NCI-H1417 treated with DMSO at 0.1 percent for 48 hours (cell line): Measurements from ENCODE around the gene TIAM1.

ENCODE experiments used
- DNase-seq: peaks from one replicate; lab custom pipeline; 2025; lab: John Stamatoyannopoulos, UW

Gene TIAM1

GRCh38 chr21:31343680-31344480, at the start of gene TIAM1:
TSS of gene TIAM1 (minus strand) at chr21:31344261. CDS start at chr21:31266972, 77,289 bp downstream.
- no peak for DNase-seq

GRCh38 chr21:31387560-31388186, 43.6 kb upstream of the TIAM1 start:
- no peak for DNase-seq

GRCh38 chr21:31386006-31386405, 41.9 kb upstream of the TIAM1 start:
- DNase-seq, result no peak

GRCh38 chr21:31383770-31384169, 39.7 kb upstream of the TIAM1 start:
- no peak for DNase-seq

- DNase-seq, result no peak
Observed at GRCh38 chr21:31382060-31382459, 38.0 kb upstream of the TIAM1 start.

GRCh38 chr21:31376301-31376700, 32.2 kb upstream of the TIAM1 start:
- no peak for DNase-seq

- no peak for DNase-seq
Observed at GRCh38 chr21:31374395-31374794, 30.3 kb upstream of the TIAM1 start.

GRCh38 chr21:31372471-31372765, 28.4 kb upstream of the TIAM1 start:
- no peak for DNase-seq

GRCh38 chr21:31371715-31372470, 27.8 kb upstream of the TIAM1 start:
- DNase-seq, result no peak

GRCh38 chr21:31370893-31371544, 27.0 kb upstream of the TIAM1 start:
- DNase-seq, result no peak

GRCh38 chr21:31370281-31370892, 26.3 kb upstream of the TIAM1 start:
- no peak for DNase-seq

GRCh38 chr21:31368361-31368760, 24.3 kb upstream of the TIAM1 start:
- DNase-seq, result no peak

GRCh38 chr21:31367801-31368200, 23.7 kb upstream of the TIAM1 start:
- DNase-seq, result no peak

- DNase-seq, result no peak
Observed at GRCh38 chr21:31366825-31367224, 22.8 kb upstream of the TIAM1 start.

- DNase-seq, result no peak
Observed at GRCh38 chr21:31364253-31364945, 20.3 kb upstream of the TIAM1 start.

- DNase-seq, result no peak
Observed at GRCh38 chr21:31363720-31364119, 19.7 kb upstream of the TIAM1 start.

- no peak for DNase-seq
Observed at GRCh38 chr21:31360717-31361116, 16.7 kb upstream of the TIAM1 start.

GRCh38 chr21:31358158-31358557, 14.1 kb upstream of the TIAM1 start:
- DNase-seq, result no peak

GRCh38 chr21:31356440-31356839, 12.4 kb upstream of the TIAM1 start:
- DNase-seq, result no peak

- no peak for DNase-seq
Observed at GRCh38 chr21:31354604-31355443, 10.8 kb upstream of the TIAM1 start.

- DNase-seq, result no peak
Observed at GRCh38 chr21:31354122-31354521, 10.1 kb upstream of the TIAM1 start.
